Measurements from ENCODE around the gene KANK3. TPM values are rescaled to one million over a fixed set of nuclear protein-coding genes. Genes with fewer than 3 reads are reported as not detected.

KANK3 gene
- 0.44 and 1.0 TPM in 2 replicates for total RNA-seq (2011; cell fraction: chromatin; rRNA removed; ENCODE audit: low replicate concordance)
- 0.53 and 0.83 TPM in 2 replicates for total RNA-seq (2011; cell fraction: nucleolus; rRNA removed)
- 0.76 and 0.95 TPM in 2 replicates for total RNA-seq (2011; cell fraction: nucleoplasm; rRNA removed)
- total RNA-seq (2014; rRNA removed) (not detected in 2 replicates), total RNA-seq (2014; rRNA removed; fragmentation: Illumina TruSeq; extraction: Trizol) (not detected in 2 replicates), total RNA-seq (2015; rRNA removed; fragmentation: Illumina TruSeq; extraction: Trizol) (not detected in 2 replicates), total RNA-seq (2021) (0.22 and 0.40 TPM in 2 replicates), polyA plus RNA-seq (2011; rRNA removed) (0.08 TPM in 2 replicates), polyA plus RNA-seq (2014; fragmentation: Illumina TruSeq; extraction: Trizol) (0.06 TPM in 1 of 2 replicates, not detected in the other), polyA plus RNA-seq (2014; fragmentation: Nextera tagmentation; extraction: Ambion mirVana) (under 1 TPM in 1 of 2 experiments, not detected in 1; 0.03 TPM), polyA plus RNA-seq (2014; rRNA removed) (not detected in 2 replicates), polyA minus RNA-seq (2011; rRNA and poly(A)+ RNA removed) (not detected in 2 replicates), Bru-seq, nascent RNA (percentile 16 among the genes with signal in this experiment), BruChase-seq, experiment 1, labeled RNA remaining after a 2-hour chase (percentile 16 among the genes with signal in this experiment), BruChase-seq, experiment 2, labeled RNA remaining after a 6-hour chase (percentile 15 among the genes with signal in this experiment)
- polyA plus RNA-seq (2011; cell fraction: cytosol; rRNA removed) = 0.10 and 0.27 TPM in 2 replicates
- polyA plus RNA-seq (2011; cell fraction: nucleus; rRNA removed) = 0.41 and 0.82 TPM in 2 replicates
- 0.14 and 0.18 TPM in 2 replicates for polyA plus RNA-seq (2012)
- not detected in 2 replicates for polyA minus RNA-seq (2011; cell fraction: cytosol; rRNA and poly(A)+ RNA removed)
- 0.11 and 0.54 TPM in 2 replicates for polyA minus RNA-seq (2011; cell fraction: nucleus; rRNA and poly(A)+ RNA removed)
- long read RNA-seq, experiment 1 = 0 reads
- long read RNA-seq, experiment 2 = 0 reads
- long read RNA-seq, experiment 3 = 0 reads

- peak; percentile 98 to 100 (median 100) for DNase-seq (ENCODE audit: extremely low read depth in 1 of 4, low spot score in 3 of 4)
- 0 out of 5 replicates have a peak, but pooled peaks cover 0 to 3% of the 10 kb centered on the region in 2 experiments for H3K27me3 ChIP-seq (ENCODE audit: control insufficient read depth in 2 of 2, insufficient read depth in 2 of 2, low read length in 2 of 2)
- intact Hi-C loops (cut with micrococcal nuclease) = loop anchor here (1.0 kb wide), 1 partner anchor 22 kb away; the partner anchor contains the start of genes NDUFA7 and RPS28
- CTCF ChIA-PET (ENCODE audit: low intra/inter-chr PET ratio) = interaction anchor here (0.6 kb wide), 1 partner anchor 9 kb away, joined by 3 read pairs; no protein-coding TSS in a partner anchor
- H3K9me1 ChIP-seq (ENCODE audit: control insufficient read depth, insufficient read depth, low read length) = no peaks in the 10 kb centered on the region
- peak within 1 kb of the TSS; percentile 74 for H3K4me2 ChIP-seq (ENCODE audit: insufficient read depth, low read length)
- no peaks in the 10 kb centered on the region for H3K79me2 ChIP-seq (ENCODE audit: control insufficient read depth, insufficient read depth, low read length)
- 6% methylated on average over 35 of the region's 65 CpGs for WGBS (ENCODE audit: insufficient coverage, low coverage, missing lambda C conversion rate)
- H3K9me3 ChIP-seq (replicated peaks; ENCODE audit: control insufficient read depth, insufficient read depth, low read depth, low read length) = no peaks in the 10 kb centered on the region
- ATAC-seq = peak; percentile 100
- peak; percentile 80 for FAIRE-seq
- peaks cover 0 to 25% of the 10 kb centered on the region in 2 experiments; a peak in 3 of 5 replicates for H3K4me1 ChIP-seq (replicated peaks in 1 of 2; ENCODE audit: control insufficient read depth in 2 of 2, insufficient read depth in 2 of 2, low read length in 2 of 2)
- no TSS peak for BruUV-seq (replicated peaks)
- no peaks in the 10 kb centered on the region for H3K36me3 ChIP-seq (ENCODE audit: control insufficient read depth, insufficient read depth, low read length)
- POLR2A ChIA-PET = interaction anchor here (0.6 to 0.8 kb wide), 2 partner anchors 21 to 49 kb away, joined by 3 to 5 read pairs; partner anchors contain the start of genes NDUFA7 and RPS28
- H2AFZ ChIP-seq (ENCODE audit: low read depth, low read length) = peak within 1 kb of the TSS; percentile 90
- peak within 1 kb of the TSS; percentile 23 for H3K4me3 ChIP-seq
- in situ Hi-C loops (cut with MboI) = no loop called here
- H3K9ac ChIP-seq (ENCODE audit: insufficient read depth in 1 of 2, low read depth in 2 of 2, low read length in 2 of 2) = peak within 1 kb of the TSS in 1 of 2 experiments; percentile 91; a peak in 3 of 4 replicates
- no peaks in the 10 kb centered on the region for H4K20me1 ChIP-seq (replicated peaks; ENCODE audit: control insufficient read depth, insufficient read depth, low read length)
- H3K27ac ChIP-seq (ENCODE audit: extremely low read depth, low read depth, low read length) = no peak within 1 kb of the TSS
- TF ChIP-seq, protein P1, sequence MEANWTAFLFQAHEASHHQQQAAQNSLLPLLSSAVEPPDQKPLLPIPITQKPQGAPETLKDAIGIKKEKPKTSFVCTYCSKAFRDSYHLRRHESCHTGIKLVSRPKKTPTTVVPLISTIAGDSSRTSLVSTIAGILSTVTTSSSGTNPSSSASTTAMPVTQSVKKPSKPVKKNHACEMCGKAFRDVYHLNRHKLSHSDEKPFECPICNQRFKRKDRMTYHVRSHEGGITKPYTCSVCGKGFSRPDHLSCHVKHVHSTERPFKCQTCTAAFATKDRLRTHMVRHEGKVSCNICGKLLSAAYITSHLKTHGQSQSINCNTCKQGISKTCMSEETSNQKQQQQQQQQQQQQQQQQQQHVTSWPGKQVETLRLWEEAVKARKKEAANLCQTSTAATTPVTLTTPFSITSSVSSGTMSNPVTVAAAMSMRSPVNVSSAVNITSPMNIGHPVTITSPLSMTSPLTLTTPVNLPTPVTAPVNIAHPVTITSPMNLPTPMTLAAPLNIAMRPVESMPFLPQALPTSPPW (CRISPR knock-in tag; IDR thresholded peaks at IDR 0.05) = peak; percentile 51; the same call in 1 of the 2 replicates
- TF ChIP-seq NEUROD1 (IDR thresholded peaks at IDR 0.05; ENCODE audit: borderline replicate concordance, low read depth, low read length, partially characterized antibody) = peak; percentile 83
- TF ChIP-seq, protein P2, sequence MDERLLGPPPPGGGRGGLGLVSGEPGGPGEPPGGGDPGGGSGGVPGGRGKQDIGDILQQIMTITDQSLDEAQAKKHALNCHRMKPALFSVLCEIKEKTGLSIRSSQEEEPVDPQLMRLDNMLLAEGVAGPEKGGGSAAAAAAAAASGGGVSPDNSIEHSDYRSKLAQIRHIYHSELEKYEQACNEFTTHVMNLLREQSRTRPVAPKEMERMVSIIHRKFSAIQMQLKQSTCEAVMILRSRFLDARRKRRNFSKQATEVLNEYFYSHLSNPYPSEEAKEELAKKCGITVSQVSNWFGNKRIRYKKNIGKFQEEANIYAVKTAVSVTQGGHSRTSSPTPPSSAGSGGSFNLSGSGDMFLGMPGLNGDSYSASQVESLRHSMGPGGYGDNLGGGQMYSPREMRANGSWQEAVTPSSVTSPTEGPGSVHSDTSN (CRISPR knock-in tag; IDR thresholded peaks at IDR 0.05; ENCODE audit: low read depth) = peak; percentile 91
- TF ChIP-seq, protein P2 (tag; conservative IDR thresholded peaks at IDR 0.05; ENCODE audit: low read depth) = peak; percentile 97
- TF ChIP-seq JUND (IDR thresholded peaks at IDR 0.05; ENCODE audit: borderline replicate concordance, low read depth, low read length) = 0 out of 2 replicates have a peak, but pooled peaks have one; percentile 9
- TF ChIP-seq JUND (tag; IDR thresholded peaks at IDR 0.05; ENCODE audit: borderline replicate concordance, low read depth, low read length) = no peak
- TF ChIP-seq ASH1L (IDR thresholded peaks at IDR 0.05; ENCODE audit: borderline replicate concordance, low read depth, partially characterized antibody) = peak; percentile 87
- TF ChIP-seq HMGN3 (IDR thresholded peaks at IDR 0.05; ENCODE audit: borderline replicate concordance, extremely low read depth, insufficient read length, low read depth, low read length) = peak; percentile 16
- peak; percentile 40 for TF ChIP-seq CREM (IDR thresholded peaks at IDR 0.05; ENCODE audit: low read depth)
These were observed at the start of gene KANK3 for GRCh38 chr19:8342684-8343482. KANK3 (minus strand) TSS chr19:8343262; CDS start chr19:8337828, 5,434 bp downstream.

All from K562 (cell line).